SK-N-SH treated with all-trans-retinoic acid at 6 μM for 48 hours (cell line): ENCODE measurements around the gene EGFL7.

Source experiments
- ATAC-seq: fragments of 200-7000 bp; cut with Tn5 transposase; 3 replicates; pipeline ENCODE4 v1.9.1; 2020; ENCODE audit warnings: mild to moderate bottlenecking, moderate library complexity
- ARNTL ChIP-seq: fragments of 450-650 bp; formaldehyde crosslinking; IDR thresholded peaks from 2 replicates; pipeline ENCODE4 v1.5.0; 2020; ENCODE audit warnings: low read depth, mild to moderate bottlenecking, moderate library complexity, borderline replicate concordance
- BACH2 ChIP-seq: fragments of 250-450 bp; sonication (Bioruptor Pico); IDR thresholded peaks from 2 replicates; pipeline ENCODE4 v1.9.0; 2021; ENCODE audit warnings: mild to moderate bottlenecking, borderline replicate concordance
- CSDC2 ChIP-seq: fragments of 250-450 bp; sonication (Bioruptor Pico); IDR thresholded peaks from 2 replicates; pipeline ENCODE4 v1.5.0; 2020; ENCODE audit warnings: mild to moderate bottlenecking, moderate library complexity
- ESRRG ChIP-seq: fragments of 250-450 bp; sonication (Bioruptor Pico); IDR thresholded peaks from 2 replicates; pipeline ENCODE4 v1.6.1; 2021; ENCODE audit warnings: mild to moderate bottlenecking
- GLIS3 ChIP-seq: fragments of 250-450 bp; sonication (Bioruptor Pico); IDR thresholded peaks from 2 replicates; pipeline ENCODE4 v1.5.0; 2020; ENCODE audit warnings: mild to moderate bottlenecking, moderate library complexity
- ISL1 ChIP-seq: fragments of 250-450 bp; sonication (Bioruptor Pico); IDR thresholded peaks from 2 replicates; pipeline ENCODE4 v2.1.2; 2022; ENCODE audit warnings: mild to moderate bottlenecking, moderate library complexity
- OSR1 ChIP-seq: fragments of 250-450 bp; sonication (Bioruptor Pico); IDR thresholded peaks from 2 replicates; pipeline ENCODE4 v1.8.0; 2022; ENCODE audit warnings: moderate library complexity, mild to moderate bottlenecking, inconsistent platforms
- PPARA ChIP-seq: fragments of 250-450 bp; sonication (Bioruptor Pico); IDR thresholded peaks from 2 replicates; pipeline ENCODE4 v1.5.0; 2020; ENCODE audit warnings: mild to moderate bottlenecking, borderline replicate concordance
- RARB ChIP-seq: fragments of 250-450 bp; sonication (Bioruptor Pico); IDR thresholded peaks from 2 replicates; pipeline ENCODE4 v1.8.0; 2021; ENCODE audit warnings: mild to moderate bottlenecking, moderate library complexity
- SNAI2 ChIP-seq: fragments of 250-450 bp; sonication (Bioruptor Pico); IDR thresholded peaks from 2 replicates; pipeline ENCODE4 v1.5.0; 2020; ENCODE audit warnings: mild to moderate bottlenecking, moderate library complexity
- TCF4 ChIP-seq: fragments of 250-450 bp; sonication (Bioruptor Pico); IDR thresholded peaks from 2 replicates; pipeline ENCODE4 v1.8.0; 2021; ENCODE audit warnings: mild to moderate bottlenecking, moderate library complexity, borderline replicate concordance
- TOX ChIP-seq: fragments of 250-450 bp; sonication (Bioruptor Pico); IDR thresholded peaks from 2 replicates; pipeline ENCODE4 v1.8.0; 2021; ENCODE audit warnings: mild to moderate bottlenecking, moderate library complexity, borderline replicate concordance
- ZC3H10 ChIP-seq: fragments of 250-450 bp; sonication (Bioruptor Pico); IDR thresholded peaks from 2 replicates; pipeline ENCODE4 v1.5.1; 2021; ENCODE audit warnings: mild to moderate bottlenecking, moderate library complexity
- ZFP3 ChIP-seq: fragments of 250-450 bp; sonication (Bioruptor Pico); IDR thresholded peaks from 2 replicates; pipeline ENCODE4 v1.5.0; 2020; ENCODE audit warnings: mild to moderate bottlenecking, moderate library complexity
- ZFP30 ChIP-seq: fragments of 450-650 bp; formaldehyde crosslinking; IDR thresholded peaks from 2 replicates; pipeline ENCODE4 v1.5.0; 2022; ENCODE audit warnings: mild to moderate bottlenecking, moderate library complexity
- ZNF565 ChIP-seq: fragments of 450-650 bp; formaldehyde crosslinking; conservative IDR thresholded peaks from 2 replicates; pipeline ENCODE4 v1.5.0; 2020; ENCODE audit warnings: low read depth, mild to moderate bottlenecking, moderate library complexity
- ZNF70 ChIP-seq: fragments of 450-650 bp; formaldehyde crosslinking; IDR thresholded peaks from 2 replicates; pipeline ENCODE4 v1.5.0; 2020; ENCODE audit warnings: mild to moderate bottlenecking, moderate library complexity
- ZNF8 ChIP-seq: fragments of 450-650 bp; formaldehyde crosslinking; IDR thresholded peaks from 2 replicates; pipeline ENCODE4 v1.5.0; 2020; ENCODE audit warnings: mild to moderate bottlenecking, moderate library complexity
- TF ChIP-seq, protein P1 (sequence below): fragments of 250-450 bp; sonication (Bioruptor Pico); IDR thresholded peaks from 2 replicates; pipeline ENCODE4 v1.5.0; 2020; ENCODE audit warnings: mild to moderate bottlenecking, moderate library complexity
- TF ChIP-seq, protein P2 (sequence below): fragments of 250-450 bp; sonication (Bioruptor Pico); IDR thresholded peaks from 2 replicates; pipeline ENCODE4 v1.8.0; 2020; ENCODE audit warnings: mild to moderate bottlenecking, moderate library complexity, borderline replicate concordance
- TF ChIP-seq, protein P3 (sequence below): fragments of 250-450 bp; sonication (Bioruptor Pico); IDR thresholded peaks from 2 replicates; pipeline ENCODE4 v1.5.1; 2021; ENCODE audit warnings: mild to moderate bottlenecking, moderate library complexity
- TF ChIP-seq, protein P4 (sequence below): fragments of 250-450 bp; sonication (Bioruptor Pico); IDR thresholded peaks from 2 replicates; pipeline ENCODE4 v1.5.1; 2020; ENCODE audit warnings: low read depth, mild to moderate bottlenecking, moderate library complexity

The EGFL7 gene

DNA sequence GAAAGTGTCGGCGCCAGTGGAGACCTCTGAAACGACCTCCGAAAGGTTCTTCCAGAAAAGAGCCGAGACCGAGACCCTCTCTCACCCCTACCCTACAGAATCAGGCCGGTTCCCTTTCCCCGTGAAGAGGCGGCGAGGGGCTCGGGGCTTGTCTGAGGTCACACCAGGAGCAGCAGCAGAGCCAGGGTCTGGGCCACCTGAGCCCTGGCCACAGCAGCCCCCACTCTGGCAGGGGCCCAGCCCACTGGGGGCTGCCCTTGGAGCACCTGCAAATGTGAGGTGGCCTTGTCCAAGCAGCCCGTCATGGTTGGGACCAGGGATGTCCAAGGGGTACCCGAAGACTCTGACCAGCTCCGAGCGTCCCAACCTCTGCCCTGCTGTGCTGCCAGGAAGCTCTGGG, 15.3 kb downstream of the EGFL7 start (continued):
- no peak for TF ChIP-seq OSR1 (CRISPR knock-in tag)
- no peak for TF ChIP-seq ZFP3 (CRISPR knock-in tag)
- no peak for TF ChIP-seq TOX (CRISPR knock-in tag)
- TF ChIP-seq, all 23 proteins: peak for 0

DNA sequence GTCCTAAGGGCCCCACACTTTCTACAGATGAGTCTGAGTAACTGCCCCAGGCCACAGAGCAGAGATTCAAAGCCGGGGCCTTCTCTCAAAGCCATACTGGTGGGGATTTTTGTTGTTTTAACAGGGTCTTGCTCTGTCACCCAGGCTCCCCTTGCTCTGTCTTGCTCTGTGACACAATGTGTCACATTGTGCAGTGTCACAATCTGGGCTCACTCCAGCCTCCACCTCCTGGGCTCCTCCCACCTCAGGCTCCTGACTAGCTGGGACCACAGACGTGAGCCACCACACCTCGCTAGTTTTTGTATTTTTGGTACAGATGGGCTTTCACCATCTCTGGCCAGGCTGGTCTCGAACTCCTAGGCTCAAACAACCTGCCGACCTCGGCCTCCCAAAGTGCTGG, 15.9 kb downstream of the EGFL7 start:
- ATAC-seq = no peak
- TF ChIP-seq CSDC2 (CRISPR knock-in tag) (no peak), PPARA (CRISPR knock-in tag) (no peak), ZNF8 (CRISPR knock-in tag) (no peak)

DNA sequence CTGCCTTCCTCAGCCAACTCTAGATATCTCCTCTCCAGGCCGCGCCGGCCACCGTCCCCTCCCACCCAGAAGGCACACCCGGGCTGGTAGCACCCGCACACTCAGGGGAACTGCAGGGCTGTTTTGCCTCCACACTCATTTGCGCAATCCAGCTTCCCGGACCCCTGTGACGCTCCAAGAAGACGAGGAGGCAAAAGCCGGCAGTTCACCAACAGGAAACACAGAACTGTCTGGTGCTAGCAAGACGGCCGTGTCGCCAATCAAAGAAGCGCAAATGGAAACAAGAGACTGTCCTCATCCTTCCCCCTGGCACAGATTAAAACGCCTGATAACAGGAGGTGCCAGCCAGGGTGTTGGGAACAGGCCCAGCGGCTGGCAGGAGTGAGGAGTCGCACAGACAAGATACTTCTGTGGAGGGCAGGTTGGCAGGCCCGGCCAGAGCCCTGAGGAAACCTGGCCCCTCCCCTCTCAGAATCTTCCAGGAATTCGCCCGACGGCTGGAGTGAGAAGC, 16.8 kb downstream of the EGFL7 start:
- ATAC-seq = no peak
- TF ChIP-seq ZFP30 (CRISPR knock-in tag) (no peak), ARNTL (no peak), PPARA (CRISPR knock-in tag) (no peak), ZNF8 (CRISPR knock-in tag) (no peak), CSDC2 (CRISPR knock-in tag) (no peak), ZC3H10 (CRISPR knock-in tag) (no peak), RARB (no peak), TCF4 (CRISPR knock-in tag) (no peak), BACH2 (CRISPR knock-in tag) (no peak), TOX (CRISPR knock-in tag) (no peak), SNAI2 (CRISPR knock-in tag) (no peak), ZNF70 (CRISPR knock-in tag) (no peak), ZNF565 (no peak), ISL1 (no peak), ZFP3 (CRISPR knock-in tag) (no peak), ESRRG (CRISPR knock-in tag) (no peak)
- TF ChIP-seq, protein P1, sequence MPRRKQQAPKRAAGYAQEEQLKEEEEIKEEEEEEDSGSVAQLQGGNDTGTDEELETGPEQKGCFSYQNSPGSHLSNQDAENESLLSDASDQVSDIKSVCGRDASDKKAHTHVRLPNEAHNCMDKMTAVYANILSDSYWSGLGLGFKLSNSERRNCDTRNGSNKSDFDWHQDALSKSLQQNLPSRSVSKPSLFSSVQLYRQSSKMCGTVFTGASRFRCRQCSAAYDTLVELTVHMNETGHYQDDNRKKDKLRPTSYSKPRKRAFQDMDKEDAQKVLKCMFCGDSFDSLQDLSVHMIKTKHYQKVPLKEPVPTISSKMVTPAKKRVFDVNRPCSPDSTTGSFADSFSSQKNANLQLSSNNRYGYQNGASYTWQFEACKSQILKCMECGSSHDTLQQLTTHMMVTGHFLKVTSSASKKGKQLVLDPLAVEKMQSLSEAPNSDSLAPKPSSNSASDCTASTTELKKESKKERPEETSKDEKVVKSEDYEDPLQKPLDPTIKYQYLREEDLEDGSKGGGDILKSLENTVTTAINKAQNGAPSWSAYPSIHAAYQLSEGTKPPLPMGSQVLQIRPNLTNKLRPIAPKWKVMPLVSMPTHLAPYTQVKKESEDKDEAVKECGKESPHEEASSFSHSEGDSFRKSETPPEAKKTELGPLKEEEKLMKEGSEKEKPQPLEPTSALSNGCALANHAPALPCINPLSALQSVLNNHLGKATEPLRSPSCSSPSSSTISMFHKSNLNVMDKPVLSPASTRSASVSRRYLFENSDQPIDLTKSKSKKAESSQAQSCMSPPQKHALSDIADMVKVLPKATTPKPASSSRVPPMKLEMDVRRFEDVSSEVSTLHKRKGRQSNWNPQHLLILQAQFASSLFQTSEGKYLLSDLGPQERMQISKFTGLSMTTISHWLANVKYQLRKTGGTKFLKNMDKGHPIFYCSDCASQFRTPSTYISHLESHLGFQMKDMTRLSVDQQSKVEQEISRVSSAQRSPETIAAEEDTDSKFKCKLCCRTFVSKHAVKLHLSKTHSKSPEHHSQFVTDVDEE = no peak

DNA sequence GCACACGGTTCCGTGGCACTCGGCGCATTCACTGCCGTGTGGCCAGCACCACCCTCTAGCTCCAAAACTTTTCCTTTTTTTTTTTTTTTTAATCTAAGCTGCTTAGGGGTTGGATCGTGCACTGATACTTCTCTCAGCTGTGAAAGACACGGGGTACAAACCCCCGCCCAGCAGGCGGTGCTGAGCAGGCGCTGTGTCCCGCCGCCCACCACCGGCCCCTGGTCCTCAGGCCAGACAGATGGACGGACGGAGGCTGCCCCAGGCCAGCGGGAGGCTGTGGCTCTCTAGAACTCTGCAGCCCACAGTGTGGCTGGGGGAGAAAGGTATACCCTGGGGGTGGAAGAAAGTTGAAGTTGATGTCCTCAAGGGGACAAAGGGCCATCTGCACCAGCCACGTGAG, 18.3 kb downstream of the EGFL7 start:
- TF ChIP-seq ARNTL (no peak), OSR1 (CRISPR knock-in tag) (no peak), ZNF70 (CRISPR knock-in tag) (no peak), ZFP3 (CRISPR knock-in tag) (no peak), CSDC2 (CRISPR knock-in tag) (no peak), ISL1 (no peak), SNAI2 (CRISPR knock-in tag) (no peak), ZC3H10 (CRISPR knock-in tag) (no peak), GLIS3 (CRISPR knock-in tag) (no peak), TCF4 (CRISPR knock-in tag) (no peak), BACH2 (CRISPR knock-in tag) (no peak), ZFP30 (CRISPR knock-in tag) (no peak)
- TF ChIP-seq, protein P1 = no peak
- TF ChIP-seq, protein P2, sequence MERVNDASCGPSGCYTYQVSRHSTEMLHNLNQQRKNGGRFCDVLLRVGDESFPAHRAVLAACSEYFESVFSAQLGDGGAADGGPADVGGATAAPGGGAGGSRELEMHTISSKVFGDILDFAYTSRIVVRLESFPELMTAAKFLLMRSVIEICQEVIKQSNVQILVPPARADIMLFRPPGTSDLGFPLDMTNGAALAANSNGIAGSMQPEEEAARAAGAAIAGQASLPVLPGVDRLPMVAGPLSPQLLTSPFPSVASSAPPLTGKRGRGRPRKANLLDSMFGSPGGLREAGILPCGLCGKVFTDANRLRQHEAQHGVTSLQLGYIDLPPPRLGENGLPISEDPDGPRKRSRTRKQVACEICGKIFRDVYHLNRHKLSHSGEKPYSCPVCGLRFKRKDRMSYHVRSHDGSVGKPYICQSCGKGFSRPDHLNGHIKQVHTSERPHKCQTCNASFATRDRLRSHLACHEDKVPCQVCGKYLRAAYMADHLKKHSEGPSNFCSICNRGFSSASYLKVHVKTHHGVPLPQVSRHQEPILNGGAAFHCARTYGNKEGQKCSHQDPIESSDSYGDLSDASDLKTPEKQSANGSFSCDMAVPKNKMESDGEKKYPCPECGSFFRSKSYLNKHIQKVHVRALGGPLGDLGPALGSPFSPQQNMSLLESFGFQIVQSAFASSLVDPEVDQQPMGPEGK (CRISPR knock-in tag) = no peak
- TF ChIP-seq, protein P3, sequence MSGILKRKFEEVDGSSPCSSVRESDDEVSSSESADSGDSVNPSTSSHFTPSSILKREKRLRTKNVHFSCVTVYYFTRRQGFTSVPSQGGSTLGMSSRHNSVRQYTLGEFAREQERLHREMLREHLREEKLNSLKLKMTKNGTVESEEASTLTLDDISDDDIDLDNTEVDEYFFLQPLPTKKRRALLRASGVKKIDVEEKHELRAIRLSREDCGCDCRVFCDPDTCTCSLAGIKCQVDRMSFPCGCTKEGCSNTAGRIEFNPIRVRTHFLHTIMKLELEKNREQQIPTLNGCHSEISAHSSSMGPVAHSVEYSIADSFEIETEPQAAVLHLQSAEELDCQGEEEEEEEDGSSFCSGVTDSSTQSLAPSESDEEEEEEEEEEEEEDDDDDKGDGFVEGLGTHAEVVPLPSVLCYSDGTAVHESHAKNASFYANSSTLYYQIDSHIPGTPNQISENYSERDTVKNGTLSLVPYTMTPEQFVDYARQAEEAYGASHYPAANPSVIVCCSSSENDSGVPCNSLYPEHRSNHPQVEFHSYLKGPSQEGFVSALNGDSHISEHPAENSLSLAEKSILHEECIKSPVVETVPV (CRISPR knock-in tag) = no peak
- TF ChIP-seq, protein P4, sequence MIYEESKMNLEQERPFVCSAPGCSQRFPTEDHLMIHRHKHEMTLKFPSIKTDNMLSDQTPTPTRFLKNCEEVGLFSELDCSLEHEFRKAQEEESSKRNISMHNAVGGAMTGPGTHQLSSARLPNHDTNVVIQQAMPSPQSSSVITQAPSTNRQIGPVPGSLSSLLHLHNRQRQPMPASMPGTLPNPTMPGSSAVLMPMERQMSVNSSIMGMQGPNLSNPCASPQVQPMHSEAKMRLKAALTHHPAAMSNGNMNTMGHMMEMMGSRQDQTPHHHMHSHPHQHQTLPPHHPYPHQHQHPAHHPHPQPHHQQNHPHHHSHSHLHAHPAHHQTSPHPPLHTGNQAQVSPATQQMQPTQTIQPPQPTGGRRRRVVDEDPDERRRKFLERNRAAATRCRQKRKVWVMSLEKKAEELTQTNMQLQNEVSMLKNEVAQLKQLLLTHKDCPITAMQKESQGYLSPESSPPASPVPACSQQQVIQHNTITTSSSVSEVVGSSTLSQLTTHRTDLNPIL (CRISPR knock-in tag) = no peak
- no peak for ATAC-seq
